COLO668 (cell line): ENCODE measurements around the gene P2RX6.
"Not testable (repeated sequence)": the region's sequence is repeated elsewhere in the genome, so short reads cannot be mapped to it uniquely, and the experiment has no call there.

ENCODE experiments used
- DNase-seq: peaks from one replicate; lab custom pipeline; 2025; ENCODE audit not compliant: unreplicated experiment; lab: John Stamatoyannopoulos, UW

P2RX6 gene

DNA sequence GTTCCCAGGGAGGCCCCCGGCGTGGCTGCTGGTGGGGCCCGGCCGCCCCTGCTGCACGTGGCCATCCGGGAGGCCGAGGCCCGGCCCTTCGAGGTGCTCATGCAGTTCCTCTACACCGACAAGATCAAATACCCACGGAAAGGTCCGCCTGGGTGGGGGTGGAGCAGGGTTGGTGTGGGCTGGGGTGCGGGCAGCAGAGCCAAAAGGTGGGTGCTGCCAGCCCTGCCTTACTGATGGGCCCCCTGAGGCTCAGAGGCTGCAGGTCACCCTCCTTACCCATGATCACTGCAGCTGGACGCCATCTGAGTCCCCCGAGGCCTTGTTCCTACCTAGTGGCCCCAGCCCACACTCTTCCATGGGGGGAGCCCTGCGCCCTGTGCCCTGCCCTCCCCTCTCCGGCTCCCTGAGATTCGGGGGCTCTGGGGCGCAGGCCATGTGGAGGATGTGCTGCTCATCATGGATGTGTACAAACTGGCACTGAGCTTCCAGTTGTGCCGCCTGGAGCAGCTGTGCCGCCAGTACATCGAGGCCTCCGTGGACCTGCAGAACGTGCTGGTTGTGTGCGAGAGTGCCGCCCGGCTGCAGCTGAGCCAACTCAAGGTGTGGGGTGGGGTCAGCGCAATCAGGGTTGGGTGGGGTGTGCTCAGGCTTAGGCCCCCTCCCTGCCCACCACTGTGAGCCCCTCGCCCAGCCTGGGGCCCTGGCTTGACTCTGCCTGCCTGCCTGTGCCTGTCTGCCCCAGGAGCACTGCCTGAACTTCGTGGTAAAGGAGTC lies 20.6 kb upstream of the P2RX6 start:
- DNase-seq = no peak

DNA sequence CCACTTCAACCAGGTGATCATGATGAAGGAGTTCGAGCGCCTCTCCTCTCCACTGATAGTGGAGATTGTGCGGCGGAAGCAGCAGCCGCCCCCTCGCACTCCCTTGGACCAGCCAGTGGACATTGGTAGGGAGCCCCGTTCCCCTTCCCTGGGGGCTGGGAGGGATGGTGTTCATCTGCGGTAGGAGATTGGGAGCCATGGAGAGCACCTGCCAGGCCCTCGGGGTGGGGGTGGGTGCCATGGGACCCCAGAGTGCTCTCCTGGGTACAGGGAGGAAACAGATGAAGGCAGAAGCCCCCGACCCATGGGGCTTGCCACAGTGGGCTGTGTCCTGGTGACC lies 20.1 kb upstream of the P2RX6 start:
- DNase-seq = no peak

DNA sequence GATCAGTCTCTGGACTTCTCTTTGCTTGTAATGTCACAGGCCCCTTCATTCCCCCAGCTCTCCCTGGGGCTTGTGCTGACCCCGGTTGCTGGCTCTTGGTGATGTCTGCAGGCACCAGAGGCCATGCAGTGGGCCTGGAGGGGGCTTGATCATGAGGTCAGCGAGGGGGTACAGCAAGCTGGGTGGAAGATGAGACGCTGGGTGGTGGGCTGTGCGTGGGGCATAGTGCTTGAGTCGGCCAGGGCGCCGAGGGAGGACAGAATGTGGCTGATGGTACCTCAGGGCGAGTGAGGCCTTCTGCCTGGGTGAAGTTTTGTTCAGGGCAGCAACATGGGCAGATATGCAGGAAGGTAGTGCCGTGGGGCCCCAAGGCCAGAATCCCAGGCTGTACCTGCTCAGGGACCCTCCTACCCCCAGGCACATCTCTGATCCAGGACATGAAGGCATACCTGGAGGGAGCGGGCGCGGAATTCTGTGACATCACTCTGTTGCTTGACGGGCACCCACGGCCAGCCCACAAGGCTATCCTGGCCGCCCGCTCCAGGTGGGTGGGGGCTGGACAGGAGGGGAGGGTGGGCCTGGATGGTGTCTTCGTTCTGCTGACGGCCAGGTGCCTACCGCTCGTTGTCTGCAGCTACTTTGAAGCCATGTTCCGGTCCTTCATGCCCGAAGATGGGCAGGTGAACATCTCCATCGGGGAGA lies 19.5 kb upstream of the P2RX6 start:
- DNase-seq = no peak

DNA sequence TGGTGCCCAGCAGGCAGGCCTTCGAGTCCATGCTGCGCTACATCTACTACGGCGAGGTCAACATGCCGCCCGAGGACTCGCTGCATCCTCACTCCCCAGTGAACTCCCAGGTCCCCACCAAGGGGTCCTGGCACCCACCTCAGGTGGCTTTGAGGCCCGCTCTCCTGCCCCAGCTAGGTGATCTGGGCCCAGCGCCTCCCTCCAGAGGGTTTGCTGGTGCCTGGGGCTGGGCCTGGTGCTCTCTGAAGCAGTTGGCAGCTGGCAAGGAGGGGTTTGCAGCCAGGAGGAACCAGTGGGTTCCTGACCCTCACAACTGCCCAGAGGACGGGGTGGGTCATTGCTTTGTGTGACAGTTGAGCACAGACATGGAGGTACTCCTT lies 18.9 kb upstream of the P2RX6 start:
- no peak for DNase-seq

DNA sequence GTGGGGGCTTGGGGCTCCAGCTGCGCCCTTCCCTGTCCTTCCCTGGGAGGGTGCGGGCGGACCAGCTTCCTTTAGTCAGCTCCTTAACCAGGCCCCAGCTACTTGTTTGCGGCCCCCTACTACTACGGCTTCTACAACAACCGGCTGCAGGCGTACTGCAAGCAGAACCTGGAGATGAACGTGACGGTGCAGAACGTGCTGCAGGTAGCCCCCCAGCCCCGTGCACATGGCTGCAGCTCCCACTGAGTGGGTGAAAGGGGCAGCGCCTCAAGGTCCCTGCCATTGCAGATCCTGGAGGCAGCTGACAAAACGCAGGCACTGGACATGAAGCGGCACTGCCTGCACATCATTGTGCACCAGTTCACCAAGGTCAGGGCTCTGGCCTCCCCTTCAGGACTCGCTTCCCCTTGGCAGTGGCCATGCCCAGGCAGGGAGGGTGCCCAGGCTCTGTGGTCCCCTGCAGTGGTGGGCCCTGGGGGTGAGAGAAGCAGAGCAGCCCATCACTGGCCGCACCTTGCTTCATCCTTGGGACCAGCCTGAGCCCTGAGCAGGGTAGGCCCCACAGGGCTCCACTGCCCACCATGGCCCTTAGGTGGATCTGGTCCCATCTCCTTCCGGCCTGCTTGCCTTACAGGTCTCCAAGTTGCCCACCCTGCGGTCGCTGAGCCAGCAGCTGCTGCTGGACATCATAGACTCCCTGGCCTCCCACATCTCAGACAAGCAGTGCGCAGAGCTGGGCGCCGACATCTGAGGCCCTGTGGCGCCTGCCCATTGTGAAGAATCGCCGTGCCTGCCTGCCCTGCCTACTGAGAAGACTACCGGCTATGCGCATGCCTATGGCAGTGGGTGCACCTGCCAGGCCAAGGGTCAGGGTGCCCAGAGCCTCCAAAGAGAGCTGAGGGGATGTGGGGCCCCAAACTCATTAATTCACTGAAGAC lies 18.1 kb upstream of the P2RX6 start:
- DNase-seq = no peak

DNA sequence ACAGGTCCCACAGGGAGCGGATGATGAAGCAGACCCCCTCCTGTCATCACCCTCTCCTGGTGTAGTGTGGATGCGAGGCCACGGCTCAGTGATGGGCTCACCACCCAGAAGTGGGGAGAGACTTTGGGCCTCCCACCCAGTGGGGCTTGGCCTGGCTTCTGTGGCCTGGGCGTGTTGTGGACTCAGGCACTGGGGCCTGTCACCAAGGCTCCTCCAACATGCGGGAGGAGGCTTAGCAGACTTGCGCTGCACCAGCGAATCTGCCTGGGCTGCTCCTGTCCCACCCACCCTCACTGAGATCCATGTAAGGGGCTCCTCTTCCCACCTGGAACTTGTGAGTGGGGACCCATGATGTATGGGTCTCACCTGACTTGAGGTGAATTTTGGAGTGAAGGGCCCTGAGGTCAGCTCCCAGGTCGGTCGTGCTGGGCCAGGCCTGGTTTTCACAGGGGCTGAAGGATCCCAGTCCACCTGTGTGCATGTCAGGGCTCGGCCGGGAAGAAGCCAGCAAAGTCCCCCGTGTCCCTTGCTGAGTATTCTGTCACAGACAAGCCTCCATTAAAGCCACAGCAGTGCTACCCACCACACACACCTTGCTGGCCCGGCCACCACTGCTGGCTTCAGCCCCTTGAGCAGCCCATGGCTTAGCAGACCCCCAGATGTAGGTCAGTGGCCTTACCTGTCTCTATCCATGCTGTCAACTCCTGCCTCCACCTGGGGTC lies 17.3 kb upstream of the P2RX6 start:
- no peak for DNase-seq

DNA sequence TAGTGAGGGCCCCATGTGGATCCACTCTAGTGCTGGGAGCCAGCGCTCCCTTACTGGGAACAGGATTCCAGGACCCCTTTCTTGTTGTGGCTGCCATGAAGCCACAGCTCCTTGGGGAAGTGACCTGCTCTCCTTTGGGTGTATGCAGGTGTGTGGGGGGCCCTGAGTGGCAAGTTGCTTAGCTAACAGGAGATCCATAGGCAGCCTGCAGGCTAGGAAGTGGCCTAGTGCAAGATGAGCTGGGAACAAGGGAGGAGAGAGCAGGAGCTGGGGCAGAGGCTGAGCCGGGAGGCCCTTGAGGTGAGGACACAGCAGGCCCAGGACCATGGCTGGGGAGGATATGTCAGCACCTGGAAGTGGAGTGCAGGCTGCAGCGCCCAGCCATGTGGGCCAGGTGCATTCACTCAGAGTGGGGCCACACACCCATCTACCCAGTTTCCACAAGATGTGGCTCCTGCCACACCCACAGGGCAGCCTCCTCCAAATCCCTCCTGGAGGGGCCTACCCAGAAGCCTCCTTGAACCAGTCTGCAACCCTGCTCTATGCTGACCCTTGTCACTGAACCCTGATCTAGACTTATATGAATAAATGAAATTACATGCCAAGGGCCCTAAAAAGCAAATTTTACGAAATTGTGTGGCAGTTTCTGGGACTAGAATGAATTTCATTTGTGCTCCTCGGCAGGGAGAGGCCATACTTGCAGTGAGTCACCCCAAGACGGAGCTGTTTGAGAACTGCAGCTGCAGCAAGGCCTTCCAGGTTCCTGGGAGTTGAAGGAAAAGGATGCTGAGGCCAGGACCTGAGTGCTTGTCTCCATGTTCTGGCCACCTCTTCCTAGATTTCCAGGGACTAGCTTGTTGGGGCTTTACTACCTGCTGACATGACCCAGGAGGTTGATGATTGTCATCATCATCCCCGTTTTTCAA lies 16.3 kb upstream of the P2RX6 start:
- peak; percentile 54 for DNase-seq

DNA sequence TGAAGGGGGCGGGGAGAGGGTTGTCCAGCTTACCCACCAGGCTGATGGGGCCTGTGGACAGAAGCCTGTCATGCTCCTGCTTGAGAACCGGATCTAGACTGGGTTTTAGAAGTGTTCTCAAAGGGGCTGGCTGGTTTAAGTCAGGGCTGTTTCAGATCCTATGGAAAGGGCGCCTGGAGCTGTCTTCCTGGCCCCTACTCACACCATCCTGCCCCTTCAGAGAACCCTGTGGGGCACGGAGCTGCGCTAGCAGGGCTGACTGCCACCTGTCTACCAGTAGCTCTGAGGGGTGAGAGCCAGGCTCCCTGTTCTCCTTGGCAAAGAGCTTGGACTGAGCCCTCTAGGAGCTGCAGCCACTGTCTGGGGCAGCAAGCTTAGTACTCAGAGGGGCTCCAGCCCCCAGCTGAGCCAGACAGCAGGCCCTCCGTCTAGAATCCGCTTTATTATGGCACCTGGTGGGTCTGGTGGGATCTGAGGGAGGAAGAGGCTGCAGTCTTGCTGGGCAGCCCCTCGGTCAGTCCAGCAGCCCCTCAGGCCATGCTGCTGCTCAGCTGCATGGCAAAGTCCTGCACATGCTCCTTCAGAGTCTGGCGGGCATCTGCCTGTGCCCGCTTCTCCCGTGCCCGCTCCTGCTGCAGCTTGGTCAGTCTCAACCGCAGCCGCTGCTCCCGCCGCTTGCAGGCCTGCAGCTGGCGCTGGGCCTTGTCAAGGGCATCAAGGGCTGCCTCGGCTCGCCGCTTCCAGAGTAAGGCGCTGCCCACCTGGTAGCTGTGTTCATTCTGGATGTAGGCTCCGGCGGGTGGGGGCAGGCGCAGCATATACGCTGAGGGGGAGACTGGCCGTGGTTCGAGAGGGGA lies 15.4 kb upstream of the P2RX6 start:
- peak; percentile 80 for DNase-seq

DNA sequence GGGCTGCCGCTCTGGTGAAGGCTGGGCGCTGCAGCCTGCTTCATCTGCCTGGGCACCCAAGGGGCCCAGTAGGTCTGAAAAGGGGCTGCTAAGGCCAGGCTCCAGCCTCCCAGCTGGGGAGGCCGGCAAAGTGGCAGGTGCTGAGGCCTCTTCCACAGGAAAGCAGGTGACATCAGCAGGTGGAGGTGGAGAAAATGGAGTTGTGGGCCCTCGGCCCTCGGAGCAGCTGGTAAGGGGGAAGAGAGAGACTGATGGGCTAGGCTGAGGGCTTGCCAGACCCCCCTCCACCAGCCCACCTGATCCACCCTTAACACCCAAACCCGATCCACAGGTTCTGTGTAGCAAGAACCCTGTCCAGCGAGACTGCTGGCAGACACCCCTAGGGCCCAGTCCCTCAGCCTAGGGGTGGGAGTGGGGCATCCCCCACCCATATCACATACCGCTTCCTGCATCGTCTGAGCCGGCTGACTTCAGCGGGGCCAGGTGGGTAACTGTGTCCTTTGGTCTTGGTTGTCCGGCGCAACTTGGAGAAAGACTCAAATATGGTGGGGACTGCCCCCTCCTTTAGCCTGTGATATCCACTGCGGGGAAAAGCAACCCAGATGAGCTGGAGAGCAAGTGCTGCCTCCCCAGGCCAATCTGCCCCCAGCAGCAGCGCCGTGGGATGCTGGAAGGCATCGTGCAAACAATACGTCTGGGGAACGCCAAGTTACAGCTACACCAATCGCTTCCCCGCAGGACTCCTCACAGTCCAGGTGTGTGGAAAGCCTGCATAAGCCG lies 14.6 kb upstream of the P2RX6 start:
- peak; percentile 80 for DNase-seq

DNA sequence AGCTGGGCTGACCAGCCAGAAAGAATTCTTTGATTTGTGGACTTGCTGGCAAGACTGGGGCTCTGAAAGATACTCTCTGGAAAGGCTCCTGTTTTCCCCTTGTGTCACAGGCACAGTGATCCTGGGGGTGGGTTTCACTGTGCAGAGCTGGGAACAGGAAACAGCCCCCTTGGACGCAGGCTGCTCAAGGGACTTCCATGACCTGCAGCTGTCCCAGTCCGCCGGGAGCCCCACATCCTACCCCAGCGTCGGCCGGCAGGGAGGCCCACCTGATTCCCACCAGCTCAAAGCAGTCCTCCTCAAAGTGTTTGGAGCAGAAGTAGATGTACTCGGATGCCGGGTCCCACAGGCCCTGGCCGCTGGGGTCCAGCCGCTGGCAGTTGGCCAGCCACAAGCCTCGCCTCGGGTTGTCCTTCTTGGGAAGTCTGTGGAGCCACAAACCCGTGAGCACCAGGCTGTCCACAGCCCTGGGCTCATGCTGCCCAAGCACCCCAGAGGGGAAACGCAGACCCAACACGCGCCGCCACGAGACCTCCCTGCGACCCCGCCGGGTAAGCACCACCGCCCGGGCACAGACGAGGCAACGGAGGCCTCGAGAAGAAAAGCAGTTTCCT lies 13.9 kb upstream of the P2RX6 start:
- DNase-seq = peak; percentile 58

DNA sequence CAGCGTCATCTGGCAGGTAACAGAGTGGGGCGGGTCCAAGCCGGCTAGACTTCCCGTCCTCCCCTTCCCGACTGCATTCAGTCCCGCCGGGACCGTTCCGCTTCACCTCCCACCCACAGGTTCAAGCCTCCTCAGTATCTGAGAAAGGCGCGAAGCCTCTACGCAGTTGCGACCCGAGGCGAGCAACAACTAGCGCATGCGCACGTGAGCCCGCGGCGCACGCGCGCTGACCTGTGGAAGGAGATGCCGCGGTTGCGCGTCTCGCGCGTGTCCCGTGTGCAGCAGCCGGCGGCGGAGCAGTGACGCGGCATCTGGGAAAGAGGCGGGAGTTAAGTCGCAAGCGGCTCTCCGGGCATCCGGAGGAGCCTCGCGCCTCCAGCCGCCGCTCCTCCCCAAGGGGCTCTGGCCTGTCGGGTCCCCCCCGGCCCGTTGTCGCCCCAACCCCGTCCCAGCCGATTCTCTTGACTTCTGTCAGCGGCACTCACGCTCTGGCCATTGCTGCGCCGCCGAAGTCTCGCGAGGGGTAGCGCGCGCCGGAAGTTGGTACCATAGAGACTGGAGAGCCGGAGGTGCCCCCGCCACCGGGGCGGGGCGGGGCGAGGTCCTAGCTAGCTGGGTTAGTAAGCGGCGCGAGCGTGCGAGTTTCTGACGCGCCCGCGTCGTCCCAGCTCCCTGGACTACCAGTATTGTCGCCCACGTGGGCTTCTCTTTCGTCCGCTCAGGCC lies 13.2 kb upstream of the P2RX6 start, which contains the start of gene THAP7:
TSS of gene THAP7 (minus strand) at position 518 of the 725 bp plus-strand sequence. CDS start at position 311, 207 bp downstream.
- peak; percentile 97 for DNase-seq

DNA sequence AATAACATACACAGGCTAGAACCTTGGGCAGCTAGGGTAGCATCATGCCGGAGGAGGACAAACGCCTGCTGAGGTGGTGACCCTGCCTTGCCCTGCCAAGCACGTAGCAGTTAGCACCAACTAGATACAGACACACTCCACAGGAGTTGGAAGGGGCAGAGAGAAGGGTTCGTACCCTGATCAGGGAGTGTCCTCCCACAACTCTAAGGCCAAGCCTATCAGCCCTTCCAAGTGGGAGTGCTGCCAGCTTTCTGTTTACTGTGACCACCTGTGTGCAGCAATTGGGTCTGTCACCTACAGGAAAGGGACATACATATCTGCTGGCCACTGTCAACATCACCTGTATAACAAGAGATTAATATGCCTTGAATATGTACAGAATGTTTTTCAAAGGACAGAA lies 11.2 kb upstream of the P2RX6 start:
- peak; percentile 62 for DNase-seq

DNA sequence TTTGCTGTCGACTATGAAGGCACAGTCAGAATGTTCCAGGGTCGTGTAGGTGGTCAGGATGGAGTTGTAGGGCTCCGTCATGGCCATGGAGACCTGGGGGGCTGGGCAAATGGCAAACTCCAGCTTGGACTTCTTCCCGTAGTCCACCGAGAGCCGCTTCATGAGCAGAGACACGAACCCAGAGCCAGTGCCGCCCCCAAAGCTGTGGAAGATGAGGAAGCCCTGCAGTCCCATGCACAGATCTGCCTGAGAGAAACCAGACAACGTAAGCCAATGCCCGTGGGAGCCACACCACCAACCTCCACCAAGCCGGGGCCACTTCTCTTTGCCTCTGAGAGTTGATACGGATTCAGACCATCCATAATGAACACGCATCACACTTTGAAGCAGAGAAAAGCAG lies 5.8 kb upstream of the P2RX6 start:
- not testable (repeated sequence) for DNase-seq

DNA sequence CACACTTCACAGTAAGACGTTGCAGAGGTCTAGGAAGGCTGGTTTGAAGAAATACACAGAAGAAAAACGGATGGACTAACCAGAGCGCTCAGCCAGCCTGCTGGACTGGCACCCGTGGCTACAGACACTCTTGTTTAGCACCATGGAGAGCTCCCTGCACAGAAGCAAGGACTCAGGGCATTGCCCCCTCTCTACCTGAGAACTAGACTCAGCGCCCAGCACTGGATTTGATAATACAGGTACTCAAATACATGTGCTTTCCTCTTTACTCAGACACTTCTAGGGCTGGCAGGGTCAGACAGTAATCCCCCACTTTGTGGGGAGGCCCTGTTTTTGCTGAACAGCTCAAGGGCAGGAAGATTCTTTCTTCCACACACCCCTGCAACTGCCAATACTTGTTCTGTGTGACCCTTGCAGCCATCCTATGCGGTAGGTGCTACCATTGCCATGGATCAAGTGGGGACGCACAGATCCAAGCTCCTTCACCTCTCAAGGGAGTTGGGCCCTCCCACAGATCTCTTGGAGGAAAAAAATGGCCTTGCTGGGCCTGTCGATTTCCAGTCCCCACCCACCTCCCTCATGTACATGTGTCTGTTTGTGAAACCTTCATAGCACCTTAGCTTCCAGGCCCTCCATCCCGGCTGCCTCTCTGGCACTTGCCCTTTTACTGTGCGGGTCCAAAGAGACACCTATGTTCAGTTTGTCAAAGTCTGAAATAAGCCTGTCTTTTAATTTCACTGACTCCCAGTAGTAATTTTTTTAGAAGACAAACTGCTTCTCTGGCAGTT lies 5.1 kb upstream of the P2RX6 start:
- no peak for DNase-seq

DNA sequence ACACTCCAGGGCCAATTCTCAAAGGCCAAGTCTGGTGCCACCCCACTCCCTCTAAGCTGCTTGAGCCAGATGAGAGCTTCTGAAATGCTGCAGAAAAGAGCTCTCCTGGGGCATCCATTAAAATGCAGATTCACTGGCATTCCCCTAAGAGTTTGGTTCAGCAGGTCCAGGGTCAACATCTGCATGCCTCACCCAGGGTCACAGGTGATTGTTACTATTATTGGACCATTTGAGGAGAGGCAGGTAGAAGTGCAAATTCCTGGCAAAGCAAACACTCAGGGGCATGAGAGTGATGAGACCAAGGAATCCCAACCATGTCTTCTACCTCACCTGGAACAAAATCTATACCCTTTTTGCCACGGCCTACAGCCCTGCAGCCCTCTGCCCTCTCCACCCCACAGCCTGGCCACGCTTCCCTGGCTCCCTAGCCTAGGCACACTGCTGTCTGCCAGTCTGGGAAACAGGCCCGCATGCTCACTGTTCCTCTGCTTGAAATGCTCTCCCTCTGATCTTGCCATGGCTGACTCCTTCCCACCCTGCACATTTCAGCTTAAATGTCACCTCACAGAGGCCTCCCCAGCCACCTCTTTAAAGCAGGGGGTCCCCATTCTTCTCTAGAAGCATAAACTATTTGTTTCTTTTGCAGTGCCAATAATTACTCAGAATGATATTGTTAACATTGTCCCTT lies 4.4 kb upstream of the P2RX6 start:
- no peak for DNase-seq
